HG03342 (cell line): Measurements from ENCODE around the gene ENDOU.

Experiments
- ATAC-seq: cut with Tn5 transposase; IDR thresholded peaks from one replicate; pipeline ENCODE4 v1.9.1; 2021; ENCODE audit warnings: mild to moderate bottlenecking, moderate library complexity; ENCODE audit not compliant: unreplicated experiment

ENDOU gene

GRCh38 chr12:47722941-47723631 is 2.2 kb downstream of the ENDOU start:
- ATAC-seq = no peak

GRCh38 chr12:47722136-47722834 is 3.0 kb downstream of the ENDOU start:
- ATAC-seq = no peak

- no peak for ATAC-seq
Measured at GRCh38 chr12:47721431-47721973, 3.8 kb downstream of the ENDOU start.

GRCh38 chr12:47718531-47718930 is 6.8 kb downstream of the ENDOU start:
- no peak for ATAC-seq

GRCh38 chr12:47717443-47718193 is 7.7 kb downstream of the ENDOU start:
- ATAC-seq = no peak

- no peak for ATAC-seq
Measured at GRCh38 chr12:47717046-47717442, 8.2 kb downstream of the ENDOU start.

GRCh38 chr12:47715877-47716548 is 9.3 kb downstream of the ENDOU start:
- ATAC-seq = no peak

GRCh38 chr12:47715393-47715876 is 9.9 kb downstream of the ENDOU start:
- peak; percentile 78 for ATAC-seq

GRCh38 chr12:47714826-47715386 is 10.4 kb downstream of the ENDOU start:
- no peak for ATAC-seq

- ATAC-seq = no peak
Measured at GRCh38 chr12:47712171-47712570, 13.1 kb downstream of the ENDOU start.

- ATAC-seq = no peak
Measured at GRCh38 chr12:47711448-47711847, 13.8 kb downstream of the ENDOU start.

- ATAC-seq = no peak
Measured at GRCh38 chr12:47710278-47710677, 15.0 kb downstream of the ENDOU start.

GRCh38 chr12:47709671-47710070 is 15.6 kb downstream of the ENDOU start:
- ATAC-seq = no peak

GRCh38 chr12:47709237-47709636 is 16.1 kb downstream of the ENDOU start:
- ATAC-seq = no peak

GRCh38 chr12:47707905-47708543 is 17.3 kb downstream of the ENDOU start:
- ATAC-seq = no peak

GRCh38 chr12:47707355-47707754 is 17.9 kb downstream of the ENDOU start:
- no peak for ATAC-seq

GRCh38 chr12:47705566-47706425 is 19.5 kb downstream of the ENDOU start, which contains the start of gene RPAP3:
Gene RPAP3, minus strand, starts transcription at chr12:47706030. Its CDS starts 3,190 bp downstream, at chr12:47702840.
- peak; percentile 81 for ATAC-seq

GRCh38 chr12:47705229-47705565 is 20.1 kb downstream of the ENDOU start:
- no peak for ATAC-seq

- no peak for ATAC-seq
Measured at GRCh38 chr12:47704719-47705118, 20.6 kb downstream of the ENDOU start.
